GM10248 (cell line): ENCODE data around the gene CSF1R.
"Not testable (repeated sequence)": the region's sequence is repeated elsewhere in the genome, so short reads cannot be mapped to it uniquely, and the experiment has no call there.

Experiments used
- CTCF ChIA-PET: fragments of 300-600 bp; sonication (Branson Sonifier 250); formaldehyde crosslinking; extraction: SDS; loops from one replicate; lab custom pipeline; 2021; ENCODE audit warnings: antibody characterized with exemption; lab: Yijun Ruan, JAX
- POLR2A ChIA-PET: fragments of 350-650 bp; sonication (Branson Sonifier 250); formaldehyde crosslinking; extraction: SDS; loops from one replicate; lab custom pipeline; 2020; ENCODE audit warnings: antibody characterized with exemption; lab: Yijun Ruan, JAX
- DNase-seq: peaks from one replicate; pipeline ENCODE4 v3.0.0; 2012; ENCODE audit errors: extremely low spot score
- CTCF ChIP-seq: IDR thresholded peaks from 2 replicates; pipeline ENCODE4 v1.5.1; 2012; ENCODE audit warnings: mild to moderate bottlenecking, low read depth; ENCODE audit errors: extremely low read depth, missing control alignments, control extremely low read depth

Gene CSF1R

GRCh38 chr5:150101023-150101422 lies 14.7 kb upstream of the CSF1R start:
- POLR2A ChIA-PET: no interaction called here
- no peak for TF ChIP-seq CTCF
- CTCF ChIA-PET: no interaction called here
- DNase-seq: peak; percentile 2

DNA sequence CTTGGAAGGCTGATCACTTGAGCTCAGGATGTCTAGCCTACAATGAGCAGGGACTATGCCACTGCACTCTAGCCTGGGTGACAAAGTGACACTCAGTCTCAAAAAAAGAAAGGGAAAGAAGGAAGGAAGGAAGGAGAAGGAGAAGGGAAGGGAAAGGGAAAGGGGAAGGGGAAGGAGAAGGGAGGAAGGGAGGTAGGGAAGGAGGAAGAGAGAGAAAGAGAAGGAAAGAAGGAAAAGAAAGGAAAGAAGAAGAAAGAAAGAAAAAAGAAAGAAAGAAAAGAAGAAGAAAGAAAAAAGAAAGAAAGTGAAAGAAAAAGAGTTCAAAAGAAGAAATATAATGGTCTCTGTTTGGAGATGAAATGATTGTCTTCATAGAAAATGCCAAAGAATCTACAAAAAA lies 10.8 kb upstream of the CSF1R start:
- TF ChIP-seq CTCF: no peak
- no peak for DNase-seq
- POLR2A ChIA-PET: no interaction called here
- CTCF ChIA-PET: no interaction called here

DNA sequence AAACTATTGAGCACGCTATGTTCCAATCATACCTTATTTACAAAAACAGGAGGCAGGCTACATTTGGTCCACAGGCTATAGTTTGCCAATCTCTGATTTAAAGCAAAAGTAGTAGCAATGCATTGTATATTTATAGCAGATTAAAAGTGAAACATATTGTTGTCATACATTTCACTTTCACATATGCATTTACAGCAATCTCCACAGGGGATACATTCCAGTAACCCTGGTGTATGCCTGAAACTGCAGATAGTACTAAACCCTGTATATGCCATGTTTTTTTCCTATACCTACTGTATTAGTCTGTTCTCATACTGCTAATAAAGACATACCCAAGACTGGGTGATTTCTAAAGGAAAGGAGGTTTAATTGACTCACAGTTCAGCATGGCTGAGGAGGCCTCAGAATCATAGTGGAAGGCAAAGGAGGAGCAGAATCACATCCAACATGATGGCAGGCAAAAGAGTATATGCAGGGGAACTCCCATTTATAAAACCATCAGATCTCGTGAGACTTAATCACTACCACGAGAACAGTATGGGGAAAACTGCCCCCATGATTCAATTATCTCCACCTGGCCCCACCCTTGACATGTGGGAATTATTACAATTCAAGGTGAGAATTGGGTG lies 5.9 kb upstream of the CSF1R start:
- DNase-seq: no peak

GRCh38 chr5:150085191-150085912 lies 1.0 kb downstream of the CSF1R start:
- POLR2A ChIA-PET: no interaction called here
- DNase-seq: no peak
- no peak for TF ChIP-seq CTCF
- CTCF ChIA-PET: no interaction called here

More for the DNA sequence above, 5.9 kb upstream of the CSF1R start:
- POLR2A ChIA-PET: no interaction called here
- CTCF ChIA-PET: no interaction called here
- no peak for TF ChIP-seq CTCF

DNA sequence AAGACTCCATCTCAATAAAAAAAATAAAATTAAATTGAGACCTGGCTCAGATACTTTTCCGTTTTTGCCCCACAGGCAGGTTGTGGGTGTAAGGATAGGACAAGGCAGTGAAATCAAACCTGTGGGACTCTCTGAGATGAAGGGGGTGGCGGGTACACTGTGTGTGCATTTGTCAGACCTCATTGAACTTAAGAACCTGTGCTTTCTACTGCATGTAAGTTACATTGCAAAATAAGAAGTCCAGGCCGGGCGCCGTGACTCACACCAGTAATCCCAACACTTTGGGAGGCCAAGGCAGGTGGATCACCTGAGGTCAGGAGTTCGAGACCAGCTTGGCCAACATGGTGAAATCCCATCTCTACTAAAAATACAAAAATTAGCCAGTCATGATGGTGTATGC lies 1.6 kb downstream of the CSF1R start:
- CTCF ChIA-PET, POLR2A ChIA-PET: not testable (repeated sequence)

DNA sequence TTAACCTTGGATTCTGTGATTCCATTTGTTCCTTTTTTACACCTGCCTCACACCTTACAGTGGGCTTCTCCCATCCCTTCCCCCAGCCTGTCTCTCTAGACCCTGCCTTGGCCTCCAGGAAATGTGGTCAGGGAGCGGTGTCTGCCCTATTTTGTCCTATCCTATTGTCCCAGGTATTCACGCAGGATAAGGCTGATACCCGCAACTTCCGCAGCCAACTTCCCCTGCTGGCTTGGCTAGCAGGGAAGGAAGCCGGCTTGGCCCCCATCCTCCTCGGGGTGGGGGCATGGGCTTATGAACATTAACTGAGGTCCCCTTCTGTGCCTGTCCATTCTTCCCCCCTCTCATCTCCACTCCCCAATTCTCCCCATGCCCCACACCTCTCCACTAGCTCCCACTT lies 3.5 kb downstream of the CSF1R start:
- POLR2A ChIA-PET: no interaction called here
- CTCF ChIA-PET: interaction anchor here (1.8 kb wide), 1 partner anchor 14 kb away, joined by 5 read pairs; no protein-coding TSS in a partner anchor
- no peak for DNase-seq
- TF ChIP-seq CTCF: no peak

More for the DNA sequence above, 1.6 kb downstream of the CSF1R start:
- DNase-seq: not testable (repeated sequence)

DNA sequence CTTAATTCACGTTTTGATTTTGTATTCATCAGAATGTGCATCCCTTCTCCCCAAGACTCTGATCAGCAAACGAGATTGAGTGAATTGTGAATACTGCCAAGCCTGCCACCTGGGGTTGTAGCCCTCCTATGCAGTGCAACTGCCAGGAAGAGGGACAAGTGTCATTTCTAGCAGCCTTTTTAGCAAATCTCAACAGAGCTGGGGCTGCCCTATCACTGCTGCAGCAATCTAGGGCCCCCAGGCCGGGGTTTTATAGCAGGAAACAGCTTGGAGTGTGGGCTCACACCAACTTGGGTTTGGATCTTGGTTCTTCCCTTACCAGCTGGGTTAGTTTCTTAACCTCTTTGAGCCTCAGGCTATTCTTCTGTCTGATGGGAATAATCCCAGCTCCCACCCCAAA lies 4.0 kb downstream of the CSF1R start:
- ChIA-PET POLR2A (no interaction called here), CTCF (interaction anchor here (1.2 to 1.8 kb wide), 2 partner anchors 13 to 389 kb away, joined by 3 to 5 read pairs; no protein-coding TSS in a partner anchor)
- DNase-seq: no peak
- no peak for TF ChIP-seq CTCF
